Fibroblast of skin of scalp (primary cell): ENCODE measurements around the gene MOSPD2.
A peak's percentile ranks its signal among the peaks of the same experiment; 100 is the strongest.

Source experiments
- DNase-seq: peaks from one replicate; pipeline ENCODE4 v3.0.0-alpha.2; 2013

The MOSPD2 gene

DNA sequence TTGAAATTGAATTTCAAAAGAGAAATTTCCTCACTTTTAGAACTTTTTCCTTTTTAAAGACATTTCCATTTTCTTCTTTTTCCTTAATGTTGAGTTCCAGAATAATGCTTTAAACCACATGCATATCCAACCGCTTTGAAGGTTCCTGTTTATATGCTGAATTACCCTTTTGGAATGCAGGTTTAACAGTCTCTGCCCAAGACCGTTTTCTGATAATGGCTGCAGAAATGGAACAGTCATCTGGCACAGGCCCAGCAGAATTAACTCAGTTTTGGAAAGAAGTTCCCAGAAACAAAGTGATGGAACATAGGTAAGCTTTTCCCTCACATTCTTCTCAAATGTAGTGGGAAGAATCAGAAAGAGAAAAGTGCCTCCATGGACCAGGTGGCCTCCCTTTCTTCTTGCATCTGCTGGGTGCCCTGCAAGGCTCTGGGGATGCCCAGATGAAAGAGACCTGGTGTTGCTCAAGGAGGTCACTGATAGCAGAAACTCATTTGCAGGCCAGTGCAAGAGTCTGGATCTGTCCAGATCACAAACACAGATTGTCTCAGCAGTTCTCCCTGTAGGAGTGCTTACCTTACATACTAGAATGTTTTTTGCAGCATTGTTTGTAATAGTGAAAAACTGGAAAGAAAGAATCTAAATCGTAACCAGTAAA lies 42.9 kb downstream of the MOSPD2 start:
- peak; percentile 29 for DNase-seq

DNA sequence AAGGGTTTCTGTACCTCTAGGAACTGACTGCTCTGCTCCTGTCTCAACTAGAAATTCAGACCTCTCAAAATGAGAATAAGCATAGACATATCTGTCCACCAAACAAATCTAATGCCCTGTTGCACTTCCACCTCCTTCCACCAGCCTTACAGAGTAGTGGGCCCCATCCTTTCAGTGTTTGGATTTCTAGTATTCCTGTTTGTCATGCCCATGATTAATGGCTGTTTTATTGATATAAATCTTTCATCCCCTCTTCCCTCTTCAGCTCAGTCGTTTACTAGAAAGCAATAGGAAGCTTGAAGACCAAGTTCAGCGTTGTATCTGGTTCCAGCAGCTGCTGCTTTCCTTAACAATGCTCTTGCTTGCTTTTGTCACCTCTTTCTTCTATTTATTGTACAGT lies 46.2 kb downstream of the MOSPD2 start:
- DNase-seq = no peak

DNA sequence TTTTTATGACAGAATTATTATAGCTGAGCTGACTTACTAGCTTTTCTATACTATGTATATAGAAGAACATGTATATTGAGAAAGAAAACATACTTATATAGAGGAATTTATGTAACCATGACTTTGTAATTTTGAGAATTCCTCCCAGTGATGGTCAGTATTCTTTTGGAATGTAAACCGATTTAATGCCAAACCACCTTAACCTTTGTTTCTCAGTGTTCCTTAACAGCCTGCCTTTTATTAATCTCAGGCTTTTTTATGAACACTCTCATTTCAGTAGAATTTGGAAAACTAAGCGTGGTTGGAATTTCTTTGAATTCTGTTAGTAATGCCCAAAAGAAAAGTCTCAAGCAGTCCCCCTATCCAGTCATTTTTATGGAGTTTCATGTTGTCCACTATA lies 47.0 kb downstream of the MOSPD2 start:
- DNase-seq = peak; percentile 71

DNA sequence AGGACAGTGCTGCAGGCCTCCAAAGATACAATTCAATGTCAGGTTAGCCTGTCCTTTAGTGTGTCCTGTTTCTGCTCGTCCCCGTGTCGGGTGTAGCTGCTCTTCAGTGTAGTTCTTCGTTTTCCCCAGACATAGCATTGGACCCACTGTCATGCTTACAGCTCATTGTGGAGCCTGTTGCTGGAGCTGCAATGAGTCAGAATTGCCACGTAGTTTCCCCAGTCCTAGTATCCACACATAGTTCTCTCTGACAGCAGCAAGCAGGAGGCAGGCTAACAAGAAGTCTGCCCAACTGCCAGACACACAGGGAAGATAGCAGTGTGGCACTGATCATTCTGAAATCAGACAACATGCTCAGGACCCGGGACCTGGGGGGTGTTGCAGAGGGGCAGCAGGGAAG lies 49.2 kb downstream of the MOSPD2 start:
- peak; percentile 81 for DNase-seq

DNA sequence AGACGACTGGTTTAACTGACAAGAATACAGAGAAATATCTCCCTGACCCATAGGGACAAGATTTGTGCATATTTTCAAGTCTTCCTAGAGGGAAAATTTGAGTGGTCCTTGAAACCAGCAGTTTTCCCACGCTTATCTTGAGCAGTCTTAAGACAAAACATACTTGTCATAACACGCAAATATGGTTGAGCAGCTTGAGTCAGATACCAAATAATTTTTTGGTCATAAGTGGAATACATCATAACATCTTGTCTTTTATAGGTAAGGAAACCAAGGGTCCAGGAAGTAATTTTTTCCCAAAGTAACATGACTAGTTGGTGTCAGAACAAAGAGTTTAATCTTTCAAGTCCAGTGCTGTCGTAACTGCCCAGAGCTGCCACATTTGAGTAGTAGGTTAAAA lies 50.5 kb downstream of the MOSPD2 start:
- DNase-seq = no peak

DNA sequence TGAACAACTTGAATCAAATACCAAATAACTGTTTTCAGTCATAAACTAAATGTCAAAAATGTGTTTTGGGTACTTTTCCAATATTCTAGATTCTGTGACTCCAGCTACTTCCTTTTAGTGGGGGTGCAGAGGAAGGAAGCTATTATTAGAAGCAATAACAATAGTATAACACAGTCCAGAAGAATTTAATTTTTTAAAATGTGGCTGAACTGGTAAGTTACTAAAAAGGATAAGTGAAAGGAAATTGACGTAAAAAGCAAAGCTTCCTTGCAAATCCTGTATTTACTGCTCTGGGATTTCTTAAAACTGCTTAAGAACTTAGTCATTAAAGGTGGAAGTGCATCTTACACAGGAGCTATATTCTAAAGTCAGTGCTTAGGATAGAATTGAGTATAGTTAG lies 53.2 kb downstream of the MOSPD2 start:
- no peak for DNase-seq

DNA sequence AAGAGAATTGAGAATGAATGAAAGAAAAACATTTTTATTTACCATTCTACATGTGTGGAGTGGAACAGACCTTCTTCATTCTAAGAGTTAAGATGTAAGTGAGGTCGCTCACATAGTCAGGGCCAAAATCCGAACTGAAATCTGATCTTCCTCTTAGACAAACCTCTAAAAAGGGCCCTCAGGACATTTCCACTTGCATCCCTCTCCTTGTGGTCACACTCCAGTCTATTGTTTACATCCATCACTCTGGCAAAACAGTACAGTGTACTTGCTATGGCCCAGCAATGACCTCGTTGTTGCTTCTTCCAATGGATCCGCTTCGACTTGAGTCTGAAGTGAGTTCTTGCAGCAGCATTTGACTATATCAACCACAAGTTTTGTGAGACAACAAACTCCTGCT lies 54.2 kb downstream of the MOSPD2 start:
- DNase-seq = no peak

DNA sequence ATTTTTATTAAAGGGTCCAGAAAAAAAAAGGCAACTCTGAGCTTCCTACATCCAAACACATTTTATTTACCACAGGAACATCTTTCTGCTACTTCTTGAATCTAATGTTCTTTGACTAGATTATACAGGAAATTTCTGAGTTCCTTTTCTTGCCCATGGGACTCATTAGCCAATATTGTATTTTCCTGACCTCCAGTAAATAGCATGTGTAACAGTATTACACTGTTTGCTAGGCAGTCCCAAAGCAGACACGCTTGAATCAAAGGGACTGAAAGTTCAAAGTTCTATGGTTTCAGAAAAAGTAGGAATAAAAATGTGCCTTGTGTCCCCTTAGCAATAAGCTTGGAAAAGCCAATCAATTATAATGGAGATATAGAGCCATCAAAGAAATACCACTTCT lies 57.4 kb downstream of the MOSPD2 start:
- DNase-seq = no peak

DNA sequence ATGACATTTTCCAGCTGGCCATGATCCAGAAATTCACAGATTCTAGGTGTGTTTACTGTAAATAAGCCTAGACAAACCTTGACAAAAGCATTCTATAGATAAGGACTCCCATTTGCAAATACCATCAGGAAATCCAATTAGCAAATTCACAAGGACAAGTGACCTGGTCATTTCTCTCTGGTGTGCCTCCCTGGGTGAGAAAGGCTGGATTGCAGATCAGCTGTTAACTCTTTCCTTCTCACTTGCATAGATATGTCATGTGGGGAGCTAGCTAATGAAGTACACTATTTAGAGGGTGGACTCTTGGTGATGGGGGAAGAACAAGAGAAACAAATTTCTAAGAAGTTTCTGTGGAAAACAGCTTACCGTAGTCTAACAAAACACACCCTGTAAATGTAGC lies 58.9 kb downstream of the MOSPD2 start:
- DNase-seq = no peak

DNA sequence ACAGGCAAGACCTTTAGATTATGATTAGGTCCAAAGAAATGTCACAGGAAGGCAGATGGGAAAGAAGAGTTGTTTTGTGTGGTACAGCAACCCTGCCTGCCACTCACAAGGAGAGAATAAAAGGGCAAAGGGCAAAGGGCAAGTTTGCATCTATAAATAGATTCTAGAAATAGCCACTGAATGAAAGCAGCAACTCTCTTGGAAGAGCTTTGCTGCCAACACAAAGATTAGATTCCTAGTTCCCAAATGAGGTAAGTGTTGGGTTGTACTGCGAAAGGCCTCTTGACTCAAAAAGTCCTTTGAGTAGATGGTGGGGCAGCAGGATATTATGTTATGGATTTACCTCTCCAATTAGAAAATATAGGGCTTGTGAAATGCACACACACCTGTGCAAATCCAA lies 61.2 kb downstream of the MOSPD2 start:
- no peak for DNase-seq

DNA sequence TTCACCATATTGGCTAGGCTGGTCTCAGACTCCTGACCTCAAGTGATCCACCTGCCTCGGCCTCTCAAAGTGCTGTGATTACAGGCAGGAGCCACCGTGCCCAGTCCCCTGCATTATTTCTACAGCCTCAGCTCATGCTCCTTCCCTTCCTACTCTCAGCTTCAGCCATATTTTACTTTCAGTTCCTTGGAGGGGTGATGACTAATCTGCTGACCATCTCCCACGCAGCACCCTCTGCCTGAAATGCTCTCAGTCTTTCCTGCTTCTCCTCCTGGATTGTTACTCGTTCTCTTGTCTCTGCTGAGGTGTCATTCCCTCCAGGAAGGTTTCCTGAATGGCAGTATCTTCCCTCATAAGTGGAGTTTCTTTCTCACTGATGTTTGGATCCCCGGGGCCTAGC lies 63.3 kb downstream of the MOSPD2 start:
- peak; percentile 76 for DNase-seq

DNA sequence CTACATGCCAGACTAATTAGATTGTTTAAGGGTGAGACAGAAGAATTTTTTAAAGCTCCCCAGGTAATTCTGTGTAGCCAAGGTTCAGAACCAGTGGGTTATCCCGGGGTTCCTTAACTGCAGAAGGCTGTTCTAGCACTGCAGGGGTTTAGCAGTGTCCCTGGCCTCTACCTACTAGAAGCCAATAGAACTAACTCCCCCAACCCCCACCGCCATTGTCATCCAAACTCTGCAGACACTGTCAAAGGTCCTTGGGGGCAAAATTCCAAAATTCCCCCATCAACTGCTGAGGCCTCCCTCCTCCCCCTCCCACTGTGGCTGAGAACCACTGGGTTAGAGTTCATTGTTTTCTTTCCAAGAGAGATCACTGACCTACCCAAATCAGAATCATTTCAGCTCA lies 66.4 kb downstream of the MOSPD2 start:
- no peak for DNase-seq

DNA sequence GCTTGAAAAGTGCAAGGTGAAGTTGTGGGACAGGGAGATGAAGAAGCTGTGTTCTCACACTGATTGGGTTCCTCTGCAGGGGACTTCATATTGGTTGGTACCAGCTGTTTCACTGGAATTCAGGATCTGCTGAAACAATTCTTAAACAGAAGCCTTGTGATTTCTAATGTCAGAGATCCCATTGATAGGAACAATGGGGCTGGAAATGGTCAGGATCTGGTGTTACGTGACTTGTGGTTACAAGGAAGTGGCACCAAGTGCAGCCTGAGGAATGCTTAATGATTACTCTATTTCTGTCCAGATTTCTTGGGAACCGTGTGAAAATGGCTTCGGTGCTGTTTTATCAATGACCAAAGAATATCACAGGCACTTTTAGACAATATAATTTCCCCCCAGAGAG lies 68.1 kb downstream of the MOSPD2 start:
- no peak for DNase-seq

DNA sequence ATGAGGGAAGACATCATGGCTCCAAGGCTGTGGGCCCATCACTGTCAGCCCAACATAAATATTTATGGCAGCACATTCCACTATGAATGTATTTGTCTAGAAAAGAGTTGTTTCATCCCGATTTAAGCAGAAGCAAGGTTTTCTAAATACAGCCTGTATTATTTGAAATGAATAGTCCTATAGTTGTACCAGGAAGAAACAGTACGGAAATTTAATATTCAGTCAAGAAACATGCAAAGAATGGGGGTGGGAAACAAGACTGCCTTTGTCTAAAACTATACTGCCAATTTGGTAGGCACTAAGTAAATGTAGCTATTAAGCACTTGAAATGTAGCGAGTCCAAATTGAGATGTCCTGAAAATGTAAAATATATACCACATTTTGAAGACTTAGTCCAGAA lies 69.1 kb downstream of the MOSPD2 start:
- DNase-seq = no peak

DNA sequence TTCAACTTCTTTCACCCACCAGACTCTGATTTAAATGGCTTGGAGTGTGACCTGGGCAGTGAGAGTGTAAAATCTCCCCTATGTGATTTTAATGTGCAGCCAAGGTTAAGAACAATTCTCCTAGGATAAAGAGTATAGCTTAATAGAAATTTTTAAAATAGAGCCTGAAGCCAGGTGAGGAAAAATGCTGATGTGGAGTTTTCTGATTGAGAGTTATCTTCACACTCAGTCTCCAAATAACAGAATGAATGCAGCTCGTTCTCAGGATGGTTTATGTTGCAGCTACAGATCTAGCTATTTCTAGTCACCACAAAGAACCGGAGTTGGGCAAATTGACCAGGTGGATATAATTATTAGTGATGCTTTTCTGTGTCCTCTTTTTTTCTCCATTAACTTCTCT lies 70.7 kb downstream of the MOSPD2 start:
- DNase-seq = no peak

DNA sequence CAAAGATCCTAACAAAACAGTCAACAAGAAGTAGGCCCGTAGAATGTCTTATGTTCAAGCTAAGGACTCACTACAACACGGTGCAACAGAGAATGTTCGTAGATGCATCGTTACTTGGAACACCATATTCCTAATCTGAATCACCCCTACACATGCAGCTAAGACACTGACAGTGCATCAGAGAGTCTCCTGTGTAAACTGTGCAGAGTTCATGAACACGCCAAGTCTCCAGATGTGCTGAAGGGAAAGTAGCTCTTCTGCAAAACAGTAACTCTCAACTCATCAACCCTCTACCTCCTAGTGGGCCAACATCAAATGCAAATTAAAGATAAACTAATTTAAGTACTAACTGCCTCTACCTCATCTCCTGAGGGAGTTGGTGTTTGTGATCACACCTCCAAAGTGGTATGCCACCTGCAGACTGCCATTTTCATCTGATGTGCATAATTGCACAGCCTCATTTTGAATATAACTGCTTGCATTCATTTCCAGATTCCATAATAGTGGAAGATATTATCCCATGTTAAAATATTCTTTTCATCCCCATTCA lies 73.5 kb downstream of the MOSPD2 start:
- DNase-seq = no peak

DNA sequence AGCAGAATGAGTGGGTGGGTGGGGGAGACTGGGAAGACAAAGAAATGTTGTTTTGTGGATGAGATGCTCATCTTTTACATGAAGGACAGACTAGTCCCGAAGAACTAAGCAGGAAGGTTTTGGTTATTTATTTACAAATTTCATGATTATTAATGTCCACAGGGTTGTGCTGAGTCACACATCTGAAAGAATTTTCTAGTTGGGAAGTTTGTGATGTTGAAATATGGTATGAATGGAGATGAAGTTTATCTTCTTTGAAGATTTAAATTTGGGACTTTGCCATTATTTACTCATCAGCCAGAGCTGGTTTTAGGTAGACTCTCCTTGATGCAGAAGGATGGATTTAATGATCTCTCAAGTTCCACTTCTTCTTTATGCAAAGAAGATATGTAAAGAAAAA lies 75.5 kb downstream of the MOSPD2 start:
- no peak for DNase-seq

DNA sequence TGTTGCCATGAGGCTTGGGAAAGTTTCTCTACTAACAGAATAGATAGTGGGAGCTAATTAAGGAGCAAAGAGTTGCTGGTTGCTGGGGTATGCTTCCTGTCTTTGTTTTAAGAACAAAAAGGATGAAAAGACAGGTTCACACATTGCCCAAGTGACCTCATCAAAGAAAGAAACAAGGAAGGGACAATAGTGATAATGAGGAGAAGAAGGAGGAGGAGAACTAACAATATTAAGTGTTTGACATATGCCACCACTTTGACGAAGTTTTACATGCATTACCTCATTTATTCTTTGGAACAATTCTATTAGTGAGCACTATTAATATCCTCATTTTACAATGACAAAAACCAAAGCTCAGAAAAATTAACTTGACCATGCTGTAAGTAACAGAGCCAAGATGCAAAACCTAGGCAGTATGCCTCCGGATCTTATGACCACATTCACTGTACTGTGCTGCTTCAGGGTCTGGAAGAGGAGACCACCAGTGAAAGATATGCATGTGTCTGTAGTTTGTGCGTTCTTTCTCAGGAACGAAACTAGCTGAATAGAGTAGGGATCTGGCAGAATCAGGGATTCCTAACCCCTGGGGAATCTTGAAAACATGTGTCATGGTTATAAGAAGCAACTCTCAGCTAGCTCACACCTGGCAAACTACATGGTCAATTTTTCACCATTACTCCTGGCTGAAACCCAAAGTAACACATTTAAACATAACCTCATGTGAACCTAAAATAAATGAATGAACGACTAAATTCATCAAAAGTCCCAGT lies 83.8 kb downstream of the MOSPD2 start:
- no peak for DNase-seq

DNA sequence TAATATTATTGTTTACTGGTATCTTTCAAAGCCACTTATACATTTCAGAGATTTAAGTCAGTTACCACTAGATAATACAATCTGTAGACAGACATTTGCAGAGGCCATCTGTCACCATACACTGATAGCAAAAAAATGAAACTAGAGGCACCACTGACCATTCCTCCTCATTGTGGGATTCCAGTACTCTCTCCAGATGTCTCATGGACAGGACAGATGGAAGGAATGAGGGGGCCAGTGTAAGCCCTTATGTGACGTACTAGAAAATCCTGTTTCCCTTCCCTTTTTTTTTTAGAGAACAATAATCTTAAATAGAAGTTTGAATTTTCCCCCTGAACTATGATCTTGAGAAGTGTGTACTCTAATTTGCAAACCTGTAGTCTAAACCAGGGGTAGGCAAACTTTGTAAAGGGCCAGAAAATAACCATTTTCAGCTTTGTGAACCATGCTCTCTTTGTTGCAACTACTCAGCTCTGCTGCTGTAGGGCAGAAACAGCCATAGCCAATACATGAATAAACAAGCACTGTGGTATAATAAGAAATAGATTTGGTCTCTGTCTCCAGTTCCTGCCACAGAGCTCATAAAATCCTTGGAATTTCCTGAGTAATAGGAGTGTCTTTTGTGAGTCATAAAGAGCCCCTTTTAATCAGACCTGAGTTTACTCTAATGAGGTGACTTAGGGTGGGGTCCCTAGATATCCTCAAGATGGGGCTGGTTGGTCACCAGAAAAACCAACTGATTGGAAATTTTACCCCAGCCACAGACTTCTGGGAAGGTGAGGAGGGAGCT lies 90.4 kb downstream of the MOSPD2 start:
- DNase-seq = peak; percentile 52

DNA sequence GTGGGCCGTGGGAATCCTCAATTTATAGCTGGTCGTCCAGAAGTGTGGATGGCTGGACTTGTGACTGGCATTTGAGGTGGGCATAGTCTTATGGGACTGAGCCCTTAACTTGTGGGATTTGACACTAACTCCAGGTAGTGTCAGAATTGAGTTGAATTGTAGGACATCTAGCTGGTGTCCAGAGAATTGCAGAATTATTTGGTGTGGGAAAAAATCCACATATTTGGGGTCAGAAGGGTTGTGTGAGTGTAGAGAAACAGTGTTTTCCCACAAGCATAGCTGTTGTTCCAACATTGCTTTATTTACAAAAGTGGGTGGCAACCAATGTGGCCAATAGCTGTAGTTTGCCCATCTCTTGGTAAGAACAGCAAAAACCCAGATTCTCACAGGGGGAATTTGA lies 91.3 kb downstream of the MOSPD2 start:
- peak; percentile 26 for DNase-seq
